D721Med (cell line): ENCODE data around the gene FHAD1.

Experiments used
- DNase-seq: peaks from one replicate; pipeline ENCODE4 v3.0.0; 2011; ENCODE audit warnings: low spot score; ENCODE audit not compliant: insufficient read length
- FAIRE-seq: peaks from 2 replicates; lab custom pipeline; 2011; peaks lifted over from hg19 to GRCh38; lab: Jason Lieb, UNC
- CTCF ChIP-seq: IDR thresholded peaks from 2 replicates; pipeline ENCODE4 v1.5.1; 2012; ENCODE audit warnings: mild to moderate bottlenecking, control low read depth; ENCODE audit not compliant: insufficient read depth; ENCODE audit errors: missing control alignments

FHAD1 gene

GRCh38 chr1:15212216-15212953 is 34.6 kb upstream of the FHAD1 start:
- no peak for TF ChIP-seq CTCF
- DNase-seq = no peak
- no peak for FAIRE-seq

GRCh38 chr1:15212954-15213291 is 34.1 kb upstream of the FHAD1 start:
- FAIRE-seq = no peak
- no peak for DNase-seq
- TF ChIP-seq CTCF = no peak

GRCh38 chr1:15213341-15213821 is 33.6 kb upstream of the FHAD1 start:
- DNase-seq (no peak), FAIRE-seq (no peak)
- TF ChIP-seq CTCF = no peak

- TF ChIP-seq CTCF = no peak
- FAIRE-seq (no peak), DNase-seq (no peak)
Observed at GRCh38 chr1:15214527-15214926, 32.5 kb upstream of the FHAD1 start.

GRCh38 chr1:15215116-15215515 is 31.9 kb upstream of the FHAD1 start:
- no peak for TF ChIP-seq CTCF
- DNase-seq (no peak), FAIRE-seq (no peak)

GRCh38 chr1:15217654-15218053 is 29.4 kb upstream of the FHAD1 start:
- FAIRE-seq (no peak), DNase-seq (no peak)
- TF ChIP-seq CTCF = no peak

- FAIRE-seq (no peak), DNase-seq (no peak)
- no peak for TF ChIP-seq CTCF
Observed at GRCh38 chr1:15218287-15219279, 28.4 kb upstream of the FHAD1 start.
